K562 (cell line): Measurements from ENCODE around the gene RPS2.
"Not testable (repeated sequence)": the region's sequence is repeated elsewhere in the genome, so short reads cannot be mapped to it uniquely, and the experiment has no call there.

Experiments
- ARID2 ChIP-seq: fragments of 450-650 bp; IDR thresholded peaks from 2 replicates; pipeline ENCODE4 v1.6.1; 2017; ENCODE audit warnings: antibody characterized with exemption, mild to moderate bottlenecking
- CBX3 ChIP-seq, 2 experiments: IDR thresholded peaks; 1 replicate in 1 of 2; 2 replicates in 1 of 2; pipeline ENCODE4 v1.6.1; 2012; ENCODE audit warnings: inconsistent platforms in 2 of 2, low read length in 2 of 2, borderline replicate concordance in 1 of 2, control low read depth in 1 of 2
- CTCF ChIP-seq, 3 experiments: IDR thresholded peaks in 2 of 3; conservative IDR thresholded peaks in 1 of 3; 2 replicates each; pipeline ENCODE4 v1.5.1; 2011 to 2012; ENCODE audit warnings: low read length in 3 of 3, mild to moderate bottlenecking in 3 of 3, control low read depth in 2 of 3, improper control_type of control experiment in 1 of 3, inconsistent platforms in 1 of 3, low read depth in 1 of 3, mixed read lengths in 1 of 3, moderate library complexity in 1 of 3; ENCODE audit not compliant: insufficient read depth in 2 of 3
- NR2C2 ChIP-seq, 2 experiments: fragments of 200-800 bp in 1 of 2; sonication (Bioruptor generic) in 1 of 2; sonication (generic) in 1 of 2; formaldehyde crosslinking in 1 of 2; IDR thresholded peaks; 2 replicates each; pipeline versions ENCODE4 v1.6.1 to v1.8.0; 2016 to 2022; ENCODE audit warnings: mild to moderate bottlenecking in 1 of 2, missing compliant biosample characterization in 1 of 2, missing genetic modification characterization in 1 of 2, missing genetic modification reagents in 1 of 2
- POLR2A ChIP-seq: fragments of 450-650 bp; conservative IDR thresholded peaks from 2 replicates; pipeline ENCODE4 v1.6.1; 2016
- POLR2AphosphoS5 ChIP-seq: IDR thresholded peaks from 2 replicates; pipeline ENCODE4 v1.6.1; 2011; ENCODE audit warnings: mild to moderate bottlenecking, low read depth, low read length, moderate library complexity; ENCODE audit not compliant: control insufficient read depth, insufficient read depth
- SNIP1 ChIP-seq: fragments of 450-650 bp; IDR thresholded peaks from 2 replicates; pipeline ENCODE4 v1.7.1; 2017; ENCODE audit warnings: low read depth, mild to moderate bottlenecking
- SPI1 ChIP-seq: IDR thresholded peaks from 2 replicates; pipeline ENCODE4 v1.6.1; 2011; ENCODE audit warnings: low read depth, low read length, control low read depth, borderline replicate concordance
- ZNF24 ChIP-seq: fragments of 450-650 bp; IDR thresholded peaks from 2 replicates; pipeline ENCODE4 v1.6.1; 2016
- ZNF740 ChIP-seq, 3 experiments: fragments of 200-800 bp in 1 of 3; sonication (Bioruptor generic) in 1 of 3; sonication (generic) in 1 of 3; formaldehyde crosslinking in 1 of 3; IDR thresholded peaks; 2 replicates each; pipeline versions ENCODE4 v1.6.1 to v1.8.0; 2016 to 2022; ENCODE audit warnings: mild to moderate bottlenecking in 2 of 3, missing compliant biosample characterization in 2 of 3, missing genetic modification characterization in 2 of 3, missing genetic modification reagents in 1 of 3
- TF ChIP-seq, protein P1 (sequence below), 2 experiments: fragments of 450-650 bp; formaldehyde crosslinking in 1 of 2; IDR thresholded peaks; 2 replicates each; pipeline versions ENCODE4 v1.4.0 to v1.6.1; 2014 to 2020; ENCODE audit warnings: mild to moderate bottlenecking in 2 of 2, borderline replicate concordance in 1 of 2, low read depth in 1 of 2

DNA sequence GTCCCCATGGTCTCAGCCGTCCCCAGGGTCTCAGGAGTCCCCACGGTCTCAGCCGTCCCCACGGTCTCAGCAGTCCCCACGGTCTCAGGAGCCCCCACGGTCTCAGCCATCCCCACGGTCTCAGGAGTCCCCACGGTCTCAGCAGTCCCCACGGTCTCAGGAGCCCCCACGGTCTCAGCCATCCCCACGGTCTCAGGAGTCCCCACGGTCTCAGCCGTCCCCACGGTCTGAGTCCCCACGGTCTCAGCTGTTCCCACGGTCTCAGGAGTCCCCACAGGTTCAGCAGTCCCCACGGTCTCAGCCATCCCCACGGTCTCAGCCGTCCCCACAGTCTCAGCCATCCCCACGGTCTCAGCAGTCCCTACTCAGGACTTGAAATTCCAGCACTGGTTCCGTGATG, 44.5 kb downstream of the RPS2 start:
- not testable (repeated sequence) for TF ChIP-seq NR2C2 (CRISPR knock-in tag; IDR thresholded peaks at IDR 0.05); NR2C2 (tag; IDR thresholded peaks at IDR 0.05); CBX3 (IDR thresholded peaks at IDR 0.05; ENCODE audit: borderline replicate concordance in 1 of 2, low read length in 2 of 2); POLR2AphosphoS5; ZNF24; SNIP1; POLR2A; ZNF740 (CRISPR knock-in tag; IDR thresholded peaks at IDR 0.05); ZNF740 (tag; IDR thresholded peaks at IDR 0.05); CTCF (IDR thresholded peaks at IDR 0.05 in 2 of 3, conservative IDR thresholded peaks at IDR 0.05 in 1 of 3; ENCODE audit: insufficient read depth in 2 of 3, low read depth in 1 of 3, low read length in 3 of 3); SPI1; ARID2
- TF ChIP-seq, protein P1, sequence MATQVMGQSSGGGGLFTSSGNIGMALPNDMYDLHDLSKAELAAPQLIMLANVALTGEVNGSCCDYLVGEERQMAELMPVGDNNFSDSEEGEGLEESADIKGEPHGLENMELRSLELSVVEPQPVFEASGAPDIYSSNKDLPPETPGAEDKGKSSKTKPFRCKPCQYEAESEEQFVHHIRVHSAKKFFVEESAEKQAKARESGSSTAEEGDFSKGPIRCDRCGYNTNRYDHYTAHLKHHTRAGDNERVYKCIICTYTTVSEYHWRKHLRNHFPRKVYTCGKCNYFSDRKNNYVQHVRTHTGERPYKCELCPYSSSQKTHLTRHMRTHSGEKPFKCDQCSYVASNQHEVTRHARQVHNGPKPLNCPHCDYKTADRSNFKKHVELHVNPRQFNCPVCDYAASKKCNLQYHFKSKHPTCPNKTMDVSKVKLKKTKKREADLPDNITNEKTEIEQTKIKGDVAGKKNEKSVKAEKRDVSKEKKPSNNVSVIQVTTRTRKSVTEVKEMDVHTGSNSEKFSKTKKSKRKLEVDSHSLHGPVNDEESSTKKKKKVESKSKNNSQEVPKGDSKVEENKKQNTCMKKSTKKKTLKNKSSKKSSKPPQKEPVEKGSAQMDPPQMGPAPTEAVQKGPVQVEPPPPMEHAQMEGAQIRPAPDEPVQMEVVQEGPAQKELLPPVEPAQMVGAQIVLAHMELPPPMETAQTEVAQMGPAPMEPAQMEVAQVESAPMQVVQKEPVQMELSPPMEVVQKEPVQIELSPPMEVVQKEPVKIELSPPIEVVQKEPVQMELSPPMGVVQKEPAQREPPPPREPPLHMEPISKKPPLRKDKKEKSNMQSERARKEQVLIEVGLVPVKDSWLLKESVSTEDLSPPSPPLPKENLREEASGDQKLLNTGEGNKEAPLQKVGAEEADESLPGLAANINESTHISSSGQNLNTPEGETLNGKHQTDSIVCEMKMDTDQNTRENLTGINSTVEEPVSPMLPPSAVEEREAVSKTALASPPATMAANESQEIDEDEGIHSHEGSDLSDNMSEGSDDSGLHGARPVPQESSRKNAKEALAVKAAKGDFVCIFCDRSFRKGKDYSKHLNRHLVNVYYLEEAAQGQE (IDR thresholded peaks at IDR 0.05; ENCODE audit: borderline replicate concordance): not testable (repeated sequence)
- TF ChIP-seq, protein P1 (CRISPR knock-in tag; IDR thresholded peaks at IDR 0.05; ENCODE audit: low read depth): not testable (repeated sequence)
